B cell (primary cell): ENCODE results near the gene CACNB4. TPM values are rescaled to one million over a fixed set of nuclear protein-coding genes. Genes with fewer than 3 reads are reported as not detected.

ENCODE experiments used
- ATAC-seq: fragments of 200-7000 bp; cut with Tn5 transposase; one replicate; pipeline ENCODE4 v1.10.0; 2021; ENCODE audit warnings: low read depth, mild to moderate bottlenecking, moderate number of reproducible peaks, moderate library complexity
- CTCF ChIA-PET: fragments of 350-600 bp; sonication (Branson Sonifier 250); formaldehyde crosslinking; loops from one replicate; lab custom pipeline; 2021; ENCODE audit warnings: antibody characterized with exemption, inconsistent platforms; lab: Charles Lee
- POLR2A ChIA-PET: fragments of 350-600 bp; sonication (Branson Sonifier 250); formaldehyde crosslinking; loops from one replicate; lab custom pipeline; 2021; ENCODE audit warnings: antibody characterized with exemption; lab: Charles Lee
- DNase-seq: peaks from one replicate; pipeline ENCODE4 v3.0.0; 2013
- H2AFZ ChIP-seq: 2 replicates; pipeline ENCODE4 v1.6.1; 2012; ENCODE audit warnings: mild to moderate bottlenecking, low read depth, low read length; ENCODE audit not compliant: insufficient read depth, poor library complexity, severe bottlenecking
- H3K27ac ChIP-seq, 2 donors: 1 replicate in 1 of 2; 2 replicates in 1 of 2; pipeline ENCODE4 v1.5.1; 2012 to 2013; ENCODE audit warnings: low read length in 2 of 2, mild to moderate bottlenecking in 2 of 2, moderate library complexity in 1 of 2
- H3K27me3 ChIP-seq, 4 experiments: fragments of 200-600 bp in 1 of 4; sonication (generic) in 1 of 4; replicated peaks in 1 of 4; 1 replicate in 2 of 4; 2 replicates in 2 of 4; pipeline versions ENCODE4 v1.6.1 to v1.7.0; 2013 to 2016; ENCODE audit warnings: low read length in 3 of 4, mild to moderate bottlenecking in 2 of 4, mixed read lengths in 1 of 4, moderate library complexity in 1 of 4; ENCODE audit not compliant: insufficient read depth in 4 of 4, control insufficient read depth in 3 of 4; ENCODE audit errors: control extremely low read depth in 1 of 4
- H3K36me3 ChIP-seq, 2 experiments: replicated peaks in 1 of 2; 1 replicate in 1 of 2; 2 replicates in 1 of 2; pipeline versions ENCODE4 v1.6.1 to v1.7.1; 2013; ENCODE audit warnings: low read length in 1 of 2; ENCODE audit not compliant: insufficient read depth in 2 of 2, control insufficient read depth in 1 of 2; ENCODE audit errors: control extremely low read depth in 1 of 2, extremely low read depth in 1 of 2
- H3K4me1 ChIP-seq, 2 donors: fragments of 200-600 bp in 1 of 2; sonication (generic) in 1 of 2; 1 replicate in 1 of 2; 2 replicates in 1 of 2; pipeline versions ENCODE4 v1.5.1 to v1.6.1; 2013 to 2017; ENCODE audit warnings: low read length in 2 of 2; ENCODE audit not compliant: control insufficient read depth in 2 of 2, insufficient read depth in 2 of 2
- H3K4me2 ChIP-seq: replicated peaks from 2 replicates; pipeline ENCODE3; 2012; ENCODE audit warnings: mild to moderate bottlenecking, low read depth, low read length; ENCODE audit not compliant: poor library complexity, severe bottlenecking
- H3K4me3 ChIP-seq, 5 experiments: fragments of 200-600 bp in 1 of 5; sonication (generic) in 1 of 5; 1 replicate in 3 of 5; 2 replicates in 2 of 5; pipeline versions ENCODE4 v1.5.1 to v1.7.0; 2011 to 2016; ENCODE audit warnings: low read length in 4 of 5, mild to moderate bottlenecking in 4 of 5, low read depth in 2 of 5, control low read depth in 1 of 5, moderate library complexity in 1 of 5; ENCODE audit not compliant: insufficient read depth in 1 of 5; ENCODE audit errors: control extremely low read depth in 1 of 5, extremely low read depth in 1 of 5
- H3K79me2 ChIP-seq: fragments of 200-600 bp; sonication (generic); one replicate; pipeline ENCODE4 v1.6.0; 2016; ENCODE audit warnings: low read length; ENCODE audit not compliant: control insufficient read depth, insufficient read depth
- H3K9ac ChIP-seq: fragments of 200-600 bp; sonication (generic); 2 replicates; pipeline ENCODE4 v1.6.1; 2017; ENCODE audit warnings: mild to moderate bottlenecking, low read length, moderate library complexity
- H3K9me3 ChIP-seq, 3 donors: one replicate each; pipeline versions ENCODE4 v1.6.1 to v1.7.1; 2013; ENCODE audit warnings: low read length in 2 of 3; ENCODE audit not compliant: control insufficient read depth in 2 of 3, insufficient read depth in 1 of 3; ENCODE audit errors: control extremely low read depth in 1 of 3
- H4K20me1 ChIP-seq: 2 replicates; pipeline ENCODE4 v1.6.0; 2012; ENCODE audit warnings: mild to moderate bottlenecking, low read length; ENCODE audit not compliant: insufficient read depth, control insufficient read depth, poor library complexity, severe bottlenecking
- H3K27ac Mint-ChIP-seq: one replicate; pipeline ENCODE4 v1.8.0; 2021; ENCODE audit warnings: mixed read lengths
- H3K27me3 Mint-ChIP-seq: one replicate; pipeline ENCODE4 v1.8.0; 2021; ENCODE audit warnings: mixed read lengths
- H3K4me1 Mint-ChIP-seq: one replicate; pipeline ENCODE4 v1.8.0; 2021; ENCODE audit warnings: mixed read lengths
- H3K4me3 Mint-ChIP-seq: one replicate; pipeline ENCODE4 v1.8.0; 2021; ENCODE audit warnings: mixed read lengths
- H3K9me3 Mint-ChIP-seq: one replicate; pipeline ENCODE4 v1.8.0; 2022; ENCODE audit warnings: mixed read lengths; ENCODE audit not compliant: insufficient read depth
- EZH2 ChIP-seq: IDR thresholded peaks from 2 replicates; pipeline ENCODE4 v1.6.1; 2012; ENCODE audit warnings: borderline replicate concordance, low read depth, mild to moderate bottlenecking, moderate library complexity, low read length; ENCODE audit not compliant: insufficient read depth, poor library complexity, severe bottlenecking
- WGBS: methylation state at CpG from one replicate; pipeline ENCODE4 v1.1.5; 2013; ENCODE audit warnings: missing lambda C conversion rate; ENCODE audit not compliant: insufficient coverage; 5-methylcytosine and 5-hydroxymethylcytosine counted together
- intact Hi-C: fragments of 100-400 bp; cut with micrococcal nuclease; formaldehyde crosslinking; loops from one replicate; pipeline ENCODE4 v1.10.0; 2022
- polyA plus RNA-seq: library from polyadenylated mRNA; depleted of rRNA; stranded (reverse); fragments of >200 nt; gene quantifications from 2 replicates; pipeline ENCODE4 v1.2.3, GENCODE V29; 2012
- total RNA-seq, 2 donors: library from RNA; stranded (reverse); fragments of 120-200 nt in 1 of 2; gene quantifications; 1 replicate in 1 of 2; 2 replicates in 1 of 2; pipeline versions ENCODE4 v1.2.3 to v1.2.4, GENCODE V29; 2013 to 2022
- TF ChIP-seq, protein P1 (sequence below): fragments of 200-600 bp; IDR thresholded peaks from one replicate; pipeline ENCODE4 v1.8.0; 2022; ENCODE audit warnings: antibody characterized with exemption, mild to moderate bottlenecking

Gene CACNB4
- total and polyA plus RNA-seq, 2 donors (not counting 1 experiment from before 2014, with no cell fraction given) = 0.12 to 1.4 TPM

- Mint-ChIP-seq H3K27me3 (no peaks in the 10 kb centered on the region), H3K4me1 (peaks cover 14% of the 10 kb centered on the region), H3K4me3 (no peak overlapping the region), H3K9me3 (no peaks in the 10 kb centered on the region), H3K27ac (no peak overlapping the region)
- no peak overlapping the region for H3K27ac ChIP-seq
- no peaks in the 10 kb centered on the region for H3K79me2 ChIP-seq
- no peak overlapping the region for H2AFZ ChIP-seq
- ChIA-PET POLR2A (no interaction called here), CTCF (no interaction called here)
- H3K4me1 ChIP-seq = peaks cover 8 to 12% of the 10 kb centered on the region in 2 donors
- H3K36me3 ChIP-seq = no peaks in the 10 kb centered on the region
- 92% methylated on average over 1 of the region's 1 CpG for WGBS
- H3K4me2 ChIP-seq = no peak overlapping the region
- no peak overlapping the region for H3K4me3 ChIP-seq
- H3K9me3 ChIP-seq = no peaks in the 10 kb centered on the region
- intact Hi-C loops = no loop called here
- no peaks in the 10 kb centered on the region for H4K20me1 ChIP-seq
- no peak overlapping the region for H3K9ac ChIP-seq
- no peak for TF ChIP-seq EZH2
- TF ChIP-seq, protein P1, sequence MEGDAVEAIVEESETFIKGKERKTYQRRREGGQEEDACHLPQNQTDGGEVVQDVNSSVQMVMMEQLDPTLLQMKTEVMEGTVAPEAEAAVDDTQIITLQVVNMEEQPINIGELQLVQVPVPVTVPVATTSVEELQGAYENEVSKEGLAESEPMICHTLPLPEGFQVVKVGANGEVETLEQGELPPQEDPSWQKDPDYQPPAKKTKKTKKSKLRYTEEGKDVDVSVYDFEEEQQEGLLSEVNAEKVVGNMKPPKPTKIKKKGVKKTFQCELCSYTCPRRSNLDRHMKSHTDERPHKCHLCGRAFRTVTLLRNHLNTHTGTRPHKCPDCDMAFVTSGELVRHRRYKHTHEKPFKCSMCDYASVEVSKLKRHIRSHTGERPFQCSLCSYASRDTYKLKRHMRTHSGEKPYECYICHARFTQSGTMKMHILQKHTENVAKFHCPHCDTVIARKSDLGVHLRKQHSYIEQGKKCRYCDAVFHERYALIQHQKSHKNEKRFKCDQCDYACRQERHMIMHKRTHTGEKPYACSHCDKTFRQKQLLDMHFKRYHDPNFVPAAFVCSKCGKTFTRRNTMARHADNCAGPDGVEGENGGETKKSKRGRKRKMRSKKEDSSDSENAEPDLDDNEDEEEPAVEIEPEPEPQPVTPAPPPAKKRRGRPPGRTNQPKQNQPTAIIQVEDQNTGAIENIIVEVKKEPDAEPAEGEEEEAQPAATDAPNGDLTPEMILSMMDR = no peak
- no peaks in the 10 kb centered on the region for H3K27me3 ChIP-seq
- no peak for ATAC-seq
- DNase-seq = no peak
Observed at GRCh38 chr2:152067823-152068222, 31.0 kb downstream of the CACNB4 start.

- peaks cover 15% of the 10 kb centered on the region for H3K4me1 Mint-ChIP-seq
- H3K79me2 ChIP-seq = no peaks in the 10 kb centered on the region
- CTCF ChIA-PET = no interaction called here
Observed at GRCh38 chr2:152065945-152066344, 32.9 kb downstream of the CACNB4 start.

More at GRCh38 chr2:152065945-152066344, 32.9 kb downstream of the CACNB4 start:
- Mint-ChIP-seq H3K27ac (no peak overlapping the region), H3K27me3 (peaks cover 8% of the 10 kb centered on the region), H3K9me3 (no peaks in the 10 kb centered on the region), H3K4me3 (no peak overlapping the region)
- Histone ChIP-seq H3K9ac (no peak overlapping the region), H3K4me1 (peaks cover 6 to 13% of the 10 kb centered on the region in 2 donors), H3K27me3 (no peaks in the 10 kb centered on the region), H2AFZ (no peak overlapping the region), H3K27ac (no peak overlapping the region), H4K20me1 (no peaks in the 10 kb centered on the region), H3K4me2 (no peak overlapping the region), H3K4me3 (no peak overlapping the region), H3K9me3 (no peaks in the 10 kb centered on the region), H3K36me3 (no peaks in the 10 kb centered on the region)
- POLR2A ChIA-PET = no interaction called here
- ATAC-seq (no peak), DNase-seq (no peak)
- 56% methylated on average over 3 of the region's 3 CpGs for WGBS
- TF ChIP-seq, protein P1 = no peak
- no peak for TF ChIP-seq EZH2
- intact Hi-C loops = no loop called here
